Transverse colon (tissue), 4 donors: ENCODE measurements around the gene UQCRH. TPM values are rescaled to one million over a fixed set of nuclear protein-coding genes. Genes with fewer than 3 reads are reported as not detected.
A peak's percentile ranks its signal among the peaks of the same experiment; 100 is the strongest.

Source experiments
- DNase-seq: peaks from one replicate; pipeline ENCODE4 v3.0.0-alpha.2; 2019
- H3K27ac ChIP-seq, 4 donors: fragments of 200-600 bp; sonication (generic); 2 replicates each; pipeline ENCODE4 v1.5.1; 2016 to 2018; ENCODE audit warnings: inconsistent platforms in 4 of 4
- H3K27me3 ChIP-seq: fragments of 200-600 bp; sonication (generic); 2 replicates; pipeline ENCODE4 v1.5.1; 2017; ENCODE audit warnings: inconsistent platforms
- H3K36me3 ChIP-seq, 4 donors: fragments of 200-600 bp; sonication (generic); 2 replicates each; pipeline ENCODE4 v1.5.1; 2017 to 2019; ENCODE audit warnings: inconsistent platforms in 4 of 4
- H3K4me1 ChIP-seq, 4 donors: fragments of 200-600 bp; sonication (generic); 2 replicates each; pipeline ENCODE4 v1.5.1; 2017 to 2020; ENCODE audit warnings: inconsistent platforms in 4 of 4
- H3K4me3 ChIP-seq, 4 donors: fragments of 200-600 bp; sonication (generic); 1 replicate in 1 of 4; 2 replicates in 3 of 4; pipeline versions ENCODE4 v1.5.1 to v1.6.1; 2017 to 2019; ENCODE audit warnings: inconsistent platforms in 4 of 4
- H3K9me3 ChIP-seq, 2 donors: fragments of 200-600 bp; sonication (generic); 2 replicates each; pipeline ENCODE4 v1.5.1; 2017 to 2019; ENCODE audit warnings: inconsistent platforms in 2 of 2
- EP300 ChIP-seq: sonication (generic); formaldehyde crosslinking; IDR thresholded peaks from one replicate; pipeline ENCODE4 v1.6.1; 2017; ENCODE audit warnings: antibody characterized with exemption, low read depth
- POLR2A ChIP-seq: fragments of 450-650 bp; IDR thresholded peaks from one replicate; pipeline ENCODE4 v1.6.1; 2016; ENCODE audit warnings: antibody characterized with exemption, mild to moderate bottlenecking, moderate library complexity
- POLR2AphosphoS5 ChIP-seq, 3 donors: sonication (generic); formaldehyde crosslinking; IDR thresholded peaks; one replicate each; pipeline ENCODE4 v1.6.1; 2016; ENCODE audit warnings: antibody characterized with exemption in 3 of 3
- whole genome bisulfite sequencing, 2 donors: methylation state at CpG; one replicate each; pipeline ENCODE4 v1.1.5; 2018; ENCODE audit warnings: low coverage in 1 of 2; 5-methylcytosine and 5-hydroxymethylcytosine counted together
- in situ Hi-C, 4 donors: fragments of 200-750 bp; cut with MboI; loops; one replicate each; pipeline versions ENCODE4 v1.15.0 to v1.15.1; 2017; ENCODE audit warnings: low sequenced_read_pairs in 3 of 4, low pct_ligation_motif_present in 1 of 4, low pct_unique_long_range_greater_than_20kb in 1 of 4
- intact Hi-C: fragments of 100-400 bp; cut with DNase I; formaldehyde crosslinking; loops from one replicate; pipeline ENCODE4 v1.15.1; 2023; ENCODE audit warnings: low total_unique reads
- total RNA-seq, 4 donors: library from RNA; depleted of rRNA; stranded (reverse); fragments of >200 nt; gene quantifications; one replicate each; pipeline ENCODE4 v1.1.0, GENCODE V29; 2016
- TF ChIP-seq, protein P1 (sequence below), 5 experiments: fragments of 200-600 bp in 3 of 5; fragments of 450-650 bp in 2 of 5; sonication (generic) in 3 of 5; IDR thresholded peaks; 1 replicate in 2 of 5; 2 replicates in 3 of 5; pipeline ENCODE4 v1.5.1; 2016 to 2017; ENCODE audit warnings: antibody characterized with exemption in 5 of 5, inconsistent platforms in 3 of 5, mild to moderate bottlenecking in 2 of 5, moderate library complexity in 1 of 5

The UQCRH gene
- total RNA-seq, 4 donors from 2014 or later, result 108 to 575 (median 330) TPM

DNA sequence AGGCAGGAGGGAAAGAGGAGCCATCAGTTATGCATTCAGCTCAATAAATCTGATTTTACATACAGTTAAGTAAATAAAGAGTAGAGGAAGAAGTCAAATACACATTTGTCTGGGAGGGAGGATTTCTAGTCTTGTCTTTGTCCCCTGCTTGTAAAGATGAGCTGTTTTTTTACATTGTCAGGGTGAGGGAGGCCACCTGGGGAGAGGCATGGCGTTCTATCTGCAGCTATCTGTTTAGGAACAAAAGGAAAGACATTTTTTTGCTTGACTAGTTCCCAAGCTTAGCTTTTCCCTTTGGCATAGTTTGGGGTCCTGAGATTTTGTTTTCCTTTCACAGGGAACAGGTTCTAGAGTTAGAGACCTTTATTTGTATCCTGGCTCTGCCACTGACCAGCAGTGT lies 41.0 kb upstream of the UQCRH start:
- no peak for DNase-seq
- no peak overlapping the region for H3K4me3 ChIP-seq
- no peaks in the 10 kb centered on the region for H3K9me3 ChIP-seq
- no peak for TF ChIP-seq POLR2AphosphoS5 (IDR thresholded peaks at IDR 0.05)
- no peak for TF ChIP-seq POLR2A
- TF ChIP-seq, protein P1, sequence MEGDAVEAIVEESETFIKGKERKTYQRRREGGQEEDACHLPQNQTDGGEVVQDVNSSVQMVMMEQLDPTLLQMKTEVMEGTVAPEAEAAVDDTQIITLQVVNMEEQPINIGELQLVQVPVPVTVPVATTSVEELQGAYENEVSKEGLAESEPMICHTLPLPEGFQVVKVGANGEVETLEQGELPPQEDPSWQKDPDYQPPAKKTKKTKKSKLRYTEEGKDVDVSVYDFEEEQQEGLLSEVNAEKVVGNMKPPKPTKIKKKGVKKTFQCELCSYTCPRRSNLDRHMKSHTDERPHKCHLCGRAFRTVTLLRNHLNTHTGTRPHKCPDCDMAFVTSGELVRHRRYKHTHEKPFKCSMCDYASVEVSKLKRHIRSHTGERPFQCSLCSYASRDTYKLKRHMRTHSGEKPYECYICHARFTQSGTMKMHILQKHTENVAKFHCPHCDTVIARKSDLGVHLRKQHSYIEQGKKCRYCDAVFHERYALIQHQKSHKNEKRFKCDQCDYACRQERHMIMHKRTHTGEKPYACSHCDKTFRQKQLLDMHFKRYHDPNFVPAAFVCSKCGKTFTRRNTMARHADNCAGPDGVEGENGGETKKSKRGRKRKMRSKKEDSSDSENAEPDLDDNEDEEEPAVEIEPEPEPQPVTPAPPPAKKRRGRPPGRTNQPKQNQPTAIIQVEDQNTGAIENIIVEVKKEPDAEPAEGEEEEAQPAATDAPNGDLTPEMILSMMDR (IDR thresholded peaks at IDR 0.05), result no peak
- no peak for TF ChIP-seq EP300
- H3K4me1 ChIP-seq, result no peaks in the 10 kb centered on the region
- 92 to 100% methylated on average over 1 of the region's 1 CpG for WGBS, 2 donors
- intact Hi-C loops, result no loop called here
- no peaks in the 10 kb centered on the region for H3K27me3 ChIP-seq
- no peak overlapping the region for H3K27ac ChIP-seq
- H3K36me3 ChIP-seq, result no peaks in the 10 kb centered on the region
- in situ Hi-C loops, result no loop called here

DNA sequence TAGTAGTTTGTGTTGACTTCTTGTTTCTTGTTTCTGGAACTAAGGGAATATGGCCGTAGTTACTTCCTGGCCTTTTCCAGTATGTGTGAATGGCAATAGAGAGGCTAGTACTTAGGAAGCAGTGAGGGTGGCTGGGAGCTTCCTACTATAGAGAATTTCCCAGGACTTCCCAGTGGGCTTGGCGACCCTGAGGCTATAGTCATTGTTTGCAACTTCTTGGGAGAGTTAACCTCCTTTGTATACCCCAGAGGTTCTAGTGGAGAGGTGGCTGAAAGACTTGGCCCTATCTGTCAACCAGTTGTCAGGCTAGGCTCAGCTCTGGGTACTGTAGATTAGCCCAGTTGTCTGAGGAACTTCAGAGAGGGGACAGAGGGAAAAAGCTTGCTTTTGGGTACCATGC lies 40.4 kb upstream of the UQCRH start:
- no peak for TF ChIP-seq POLR2A
- TF ChIP-seq POLR2AphosphoS5 (IDR thresholded peaks at IDR 0.05), result no peak
- TF ChIP-seq, protein P1 (IDR thresholded peaks at IDR 0.05), result no peak
- no peak for TF ChIP-seq EP300

DNA sequence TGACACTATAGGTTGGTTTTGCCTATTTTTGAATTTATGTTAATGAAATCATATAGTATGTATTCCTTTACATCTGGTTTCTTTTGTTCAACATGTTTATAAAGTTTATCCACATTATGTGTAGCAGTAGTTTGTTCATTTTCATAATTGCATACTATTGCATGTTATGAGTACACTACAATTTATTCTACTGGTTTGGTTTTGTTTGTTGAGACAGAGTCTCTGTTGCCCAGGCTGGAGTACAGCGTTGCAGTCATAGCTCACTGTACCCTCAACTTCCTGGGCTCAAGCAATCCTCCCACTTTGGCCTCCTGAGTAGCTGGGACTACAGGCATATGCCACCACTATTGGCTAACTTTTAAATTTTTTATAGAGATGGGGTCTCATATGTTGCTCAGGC lies 34.9 kb upstream of the UQCRH start:
- intact Hi-C loops (no loop called here), in situ Hi-C loops (no loop called here)
- Histone ChIP-seq H3K36me3 (no peaks in the 10 kb centered on the region), H3K4me3 (no peak overlapping the region), H3K4me1 (no peaks in the 10 kb centered on the region), H3K27ac (no peak overlapping the region), H3K27me3 (no peaks in the 10 kb centered on the region), H3K9me3 (no peaks in the 10 kb centered on the region)
- TF ChIP-seq EP300 (no peak), POLR2A (no peak), POLR2AphosphoS5 (IDR thresholded peaks at IDR 0.05) (no peak)
- TF ChIP-seq, protein P1 (IDR thresholded peaks at IDR 0.05), result no peak
- 83% methylated on average over 1 of the region's 1 CpG; no CpG with 5 or more reads in 1 of the 2 donors for WGBS, 2 donors
- no peak for DNase-seq

More for the DNA sequence above, 40.4 kb upstream of the UQCRH start:
- intact Hi-C loops (no loop called here), in situ Hi-C loops (no loop called here)
- H3K36me3 ChIP-seq, result no peaks in the 10 kb centered on the region
- no peaks in the 10 kb centered on the region for H3K4me1 ChIP-seq
- H3K4me3 ChIP-seq, result no peak overlapping the region
- H3K27ac ChIP-seq, result no peak overlapping the region
- no peaks in the 10 kb centered on the region for H3K27me3 ChIP-seq
- 92 to 100% methylated on average over 1 to 2 of the region's 2 CpGs for WGBS, 2 donors
- no peaks in the 10 kb centered on the region for H3K9me3 ChIP-seq
- DNase-seq, result no peak

DNA sequence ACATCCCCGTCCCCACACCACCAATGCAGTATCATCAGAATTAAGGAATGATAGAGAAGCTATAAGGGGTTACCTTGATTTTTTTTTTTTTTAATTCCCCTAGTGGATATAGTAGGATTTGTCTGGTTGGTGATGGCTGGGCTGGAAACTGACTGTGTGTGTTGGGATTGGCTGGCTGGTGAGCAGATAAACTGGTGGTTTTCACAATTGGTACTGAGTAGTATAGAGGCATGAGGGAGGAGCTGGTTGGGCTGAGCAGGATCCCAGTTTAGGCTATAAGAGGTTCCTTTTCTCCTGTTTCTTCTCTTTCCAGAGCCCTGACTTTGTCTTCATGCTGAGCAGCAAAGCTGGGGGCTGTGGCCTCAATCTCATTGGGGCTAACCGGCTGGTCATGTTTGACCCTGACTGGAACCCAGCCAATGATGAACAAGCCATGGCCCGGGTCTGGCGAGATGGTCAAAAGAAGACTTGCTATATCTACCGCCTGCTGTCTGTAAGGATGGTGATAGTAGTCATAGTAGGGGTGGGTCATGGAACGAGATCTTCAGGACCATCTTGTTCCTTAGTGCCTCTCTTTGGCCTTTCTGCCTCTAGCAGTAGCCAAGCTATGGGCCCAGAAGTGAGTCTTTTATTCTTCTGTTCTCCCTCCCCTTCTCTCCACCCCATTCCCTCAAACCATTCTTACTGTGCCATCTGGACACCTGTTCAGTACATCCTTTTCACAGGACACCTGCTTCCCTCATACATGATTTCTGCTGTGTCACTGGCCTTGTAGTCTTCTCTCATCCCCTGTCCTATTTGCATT lies 29.1 kb upstream of the UQCRH start:
- Histone ChIP-seq H3K9me3 (no peaks in the 10 kb centered on the region), H3K27me3 (no peaks in the 10 kb centered on the region), H3K4me1 (no peaks in the 10 kb centered on the region), H3K4me3 (no peak overlapping the region), H3K36me3 (peaks cover 0 to 14% (median 0%) of the 10 kb centered on the region in 4 donors), H3K27ac (no peak overlapping the region)
- DNase-seq, result no peak
- intact Hi-C loops (no loop called here), in situ Hi-C loops (no loop called here)
- TF ChIP-seq, protein P1 (IDR thresholded peaks at IDR 0.05), result peak in 1 of 5 experiments; percentile 7
- no peak for TF ChIP-seq POLR2A
- no peak for TF ChIP-seq POLR2AphosphoS5 (IDR thresholded peaks at IDR 0.05)
- 91% methylated on average over 6 of the region's 6 CpGs; no CpG with 5 or more reads in 1 of the 2 donors for WGBS, 2 donors
